HepG2 (cell line): Measurements from ENCODE around the gene CTAGE8.
"Not testable (repeated sequence)": the region's sequence is repeated elsewhere in the genome, so short reads cannot be mapped to it uniquely, and the experiment has no call there.

ENCODE experiments used
- HNF4A ChIP-seq: sonication (generic); formaldehyde crosslinking; IDR thresholded peaks from 2 replicates; pipeline ENCODE4 v1.4.0; 2020; ENCODE audit warnings: missing genetic modification reagents
- KDM3A ChIP-seq: IDR thresholded peaks from 2 replicates; pipeline ENCODE4 v1.6.1; 2018; ENCODE audit warnings: low read depth, missing compliant biosample characterization
- ZSCAN21 ChIP-seq: sonication (generic); formaldehyde crosslinking; IDR thresholded peaks from 2 replicates; pipeline ENCODE4 v1.8.0; 2022; ENCODE audit warnings: mild to moderate bottlenecking, missing genetic modification reagents, moderate library complexity, borderline replicate concordance
- TF ChIP-seq, protein P1 (sequence below), 2 experiments: IDR thresholded peaks; 2 replicates each; pipeline ENCODE4 v1.6.1; 2011 to 2012; ENCODE audit warnings: low read length in 2 of 2, borderline replicate concordance in 1 of 2, low read depth in 1 of 2, mild to moderate bottlenecking in 1 of 2, moderate library complexity in 1 of 2

DNA sequence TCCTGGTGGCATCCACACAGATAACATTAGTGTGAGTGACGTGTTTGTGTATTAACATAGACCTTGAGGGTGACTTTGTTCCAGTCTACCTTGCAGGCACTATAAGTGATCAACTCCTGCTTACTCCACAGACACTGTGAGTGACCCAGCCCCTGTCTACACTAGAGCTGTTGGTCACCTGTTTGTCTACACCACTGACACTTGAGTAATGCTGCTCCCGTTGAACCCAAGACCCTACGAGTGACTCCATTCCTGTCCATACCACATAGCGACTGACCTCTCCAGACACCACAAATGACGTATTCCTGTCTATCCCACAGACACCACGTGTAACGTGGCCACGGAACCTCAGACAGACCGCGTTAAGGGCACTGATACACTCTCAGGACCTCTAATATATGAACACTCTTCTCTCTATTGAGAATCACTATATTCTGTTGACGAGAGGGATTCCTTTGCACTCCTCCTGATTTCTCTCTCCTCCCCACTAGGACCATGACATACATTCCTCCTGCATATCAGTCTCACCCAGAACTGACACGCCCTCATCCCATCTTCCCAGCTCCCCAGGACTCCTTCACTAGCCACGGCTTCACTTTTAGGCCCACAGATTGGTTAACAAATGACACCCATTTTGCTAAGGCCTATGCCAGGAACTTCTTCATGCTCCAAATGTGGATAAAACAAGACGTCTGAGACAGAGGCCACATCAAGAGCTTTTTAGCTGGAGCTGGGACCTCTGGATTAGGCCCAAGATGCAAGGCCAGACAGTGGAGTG lies 23.5 kb upstream of the CTAGE8 start:
- TF ChIP-seq KDM3A, ZSCAN21, HNF4A (CRISPR knock-in tag): not testable (repeated sequence)
- TF ChIP-seq, protein P1, sequence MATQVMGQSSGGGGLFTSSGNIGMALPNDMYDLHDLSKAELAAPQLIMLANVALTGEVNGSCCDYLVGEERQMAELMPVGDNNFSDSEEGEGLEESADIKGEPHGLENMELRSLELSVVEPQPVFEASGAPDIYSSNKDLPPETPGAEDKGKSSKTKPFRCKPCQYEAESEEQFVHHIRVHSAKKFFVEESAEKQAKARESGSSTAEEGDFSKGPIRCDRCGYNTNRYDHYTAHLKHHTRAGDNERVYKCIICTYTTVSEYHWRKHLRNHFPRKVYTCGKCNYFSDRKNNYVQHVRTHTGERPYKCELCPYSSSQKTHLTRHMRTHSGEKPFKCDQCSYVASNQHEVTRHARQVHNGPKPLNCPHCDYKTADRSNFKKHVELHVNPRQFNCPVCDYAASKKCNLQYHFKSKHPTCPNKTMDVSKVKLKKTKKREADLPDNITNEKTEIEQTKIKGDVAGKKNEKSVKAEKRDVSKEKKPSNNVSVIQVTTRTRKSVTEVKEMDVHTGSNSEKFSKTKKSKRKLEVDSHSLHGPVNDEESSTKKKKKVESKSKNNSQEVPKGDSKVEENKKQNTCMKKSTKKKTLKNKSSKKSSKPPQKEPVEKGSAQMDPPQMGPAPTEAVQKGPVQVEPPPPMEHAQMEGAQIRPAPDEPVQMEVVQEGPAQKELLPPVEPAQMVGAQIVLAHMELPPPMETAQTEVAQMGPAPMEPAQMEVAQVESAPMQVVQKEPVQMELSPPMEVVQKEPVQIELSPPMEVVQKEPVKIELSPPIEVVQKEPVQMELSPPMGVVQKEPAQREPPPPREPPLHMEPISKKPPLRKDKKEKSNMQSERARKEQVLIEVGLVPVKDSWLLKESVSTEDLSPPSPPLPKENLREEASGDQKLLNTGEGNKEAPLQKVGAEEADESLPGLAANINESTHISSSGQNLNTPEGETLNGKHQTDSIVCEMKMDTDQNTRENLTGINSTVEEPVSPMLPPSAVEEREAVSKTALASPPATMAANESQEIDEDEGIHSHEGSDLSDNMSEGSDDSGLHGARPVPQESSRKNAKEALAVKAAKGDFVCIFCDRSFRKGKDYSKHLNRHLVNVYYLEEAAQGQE (IDR thresholded peaks at IDR 0.05; ENCODE audit: borderline replicate concordance in 1 of 2, low read depth in 1 of 2, low read length in 2 of 2): not testable (repeated sequence)
